NK-92 (cell line): ENCODE data around the gene ZC3H13.

Experiments
- DNase-seq: peaks from one replicate; lab custom pipeline; 2025; ENCODE audit not compliant: unreplicated experiment; lab: John Stamatoyannopoulos, UW

The ZC3H13 gene

GRCh38 chr13:46052319-46053161 lies at the start of gene ZC3H13:
TSS of gene ZC3H13 (minus strand) at chr13:46052746. CDS start at chr13:46045507, 7,239 bp downstream.
- DNase-seq, result peak; percentile 70

- no peak for DNase-seq
Observed at GRCh38 chr13:46102255-46102605, 49.7 kb upstream of the ZC3H13 start.

- DNase-seq, result no peak
Observed at GRCh38 chr13:46101484-46102254, 49.1 kb upstream of the ZC3H13 start.

GRCh38 chr13:46101002-46101401 lies 48.5 kb upstream of the ZC3H13 start:
- no peak for DNase-seq

GRCh38 chr13:46100191-46100815 lies 47.8 kb upstream of the ZC3H13 start:
- DNase-seq, result no peak

GRCh38 chr13:46097663-46098062 lies 45.1 kb upstream of the ZC3H13 start:
- DNase-seq, result no peak

- DNase-seq, result no peak
Observed at GRCh38 chr13:46097015-46097414, 44.5 kb upstream of the ZC3H13 start.

- DNase-seq, result no peak
Observed at GRCh38 chr13:46094478-46094877, 41.9 kb upstream of the ZC3H13 start.

- DNase-seq, result no peak
Observed at GRCh38 chr13:46088821-46089562, 36.4 kb upstream of the ZC3H13 start.

- DNase-seq, result no peak
Observed at GRCh38 chr13:46087481-46087880, 34.9 kb upstream of the ZC3H13 start.

- no peak for DNase-seq
Observed at GRCh38 chr13:46086985-46087384, 34.4 kb upstream of the ZC3H13 start.

GRCh38 chr13:46086421-46086922 lies 33.9 kb upstream of the ZC3H13 start:
- no peak for DNase-seq

GRCh38 chr13:46085737-46086136 lies 33.2 kb upstream of the ZC3H13 start:
- no peak for DNase-seq

- DNase-seq, result no peak
Observed at GRCh38 chr13:46082324-46082723, 29.8 kb upstream of the ZC3H13 start.

- DNase-seq, result no peak
Observed at GRCh38 chr13:46079770-46080169, 27.2 kb upstream of the ZC3H13 start.

GRCh38 chr13:46077265-46077664 lies 24.7 kb upstream of the ZC3H13 start:
- no peak for DNase-seq

GRCh38 chr13:46076827-46077226 lies 24.3 kb upstream of the ZC3H13 start:
- DNase-seq, result no peak

GRCh38 chr13:46075811-46076210 lies 23.3 kb upstream of the ZC3H13 start:
- no peak for DNase-seq

GRCh38 chr13:46071590-46072249 lies 19.2 kb upstream of the ZC3H13 start:
- no peak for DNase-seq

- DNase-seq, result no peak
Observed at GRCh38 chr13:46063292-46063691, 10.7 kb upstream of the ZC3H13 start.
